GM12873 (cell line): ENCODE data around the gene RNU7-1.

Experiments used
- CTCF ChIP-seq: IDR thresholded peaks from 2 replicates; pipeline ENCODE4 v1.5.1; 2012; ENCODE audit warnings: low read depth, mild to moderate bottlenecking, moderate library complexity, low read length, control low read depth; ENCODE audit not compliant: insufficient read depth; ENCODE audit errors: missing control alignments

The RNU7-1 gene

GRCh38 chr12:6928022-6928702, 15.5 kb upstream of the RNU7-1 start:
- no peak for TF ChIP-seq CTCF

GRCh38 chr12:6928703-6929407, 14.8 kb upstream of the RNU7-1 start:
- TF ChIP-seq CTCF, result no peak

- no peak for TF ChIP-seq CTCF
Observed at GRCh38 chr12:6929466-6930452, 13.9 kb upstream of the RNU7-1 start.

GRCh38 chr12:6932766-6933165, 10.8 kb upstream of the RNU7-1 start:
- TF ChIP-seq CTCF, result no peak

GRCh38 chr12:6934110-6934509, 9.5 kb upstream of the RNU7-1 start:
- no peak for TF ChIP-seq CTCF

GRCh38 chr12:6935371-6936193, 8.0 kb upstream of the RNU7-1 start:
- TF ChIP-seq CTCF, result no peak
